Naive thymus-derived CD4-positive, alpha-beta T cell (primary cell): Measurements from ENCODE around the gene SLC34A1. TPM values are rescaled to one million over a fixed set of nuclear protein-coding genes. Genes with fewer than 3 reads are reported as not detected.

Source experiments
- ATAC-seq: fragments of 150-1000 bp; cut with Tn5 transposase; 2 replicates; pipeline ENCODE4 v1.10.0; 2021; ENCODE audit warnings: mild to moderate bottlenecking, moderate library complexity
- CTCF ChIA-PET: fragments of 350-600 bp; sonication (Branson Sonifier 250); formaldehyde crosslinking; loops from one replicate; lab custom pipeline; 2021; ENCODE audit warnings: antibody characterized with exemption; lab: Charles Lee
- POLR2A ChIA-PET: fragments of 350-600 bp; sonication (Branson Sonifier 250); formaldehyde crosslinking; loops from one replicate; lab custom pipeline; 2021; ENCODE audit warnings: antibody characterized with exemption, inconsistent platforms; lab: Charles Lee
- DNase-seq, 9 donors: peaks; one replicate each; pipeline versions ENCODE4 v3.0.0 to v3.0.0-alpha.2; 2020 to 2022; ENCODE audit warnings: mixed read lengths in 1 of 9
- H3K27ac ChIP-seq: one replicate; pipeline ENCODE4 v1.7.0; 2013; ENCODE audit warnings: mild to moderate bottlenecking, low read depth, low read length, moderate library complexity
- H3K27me3 ChIP-seq, 2 donors: one replicate each; pipeline ENCODE4 v1.7.0; 2013; ENCODE audit warnings: low read length in 2 of 2, mild to moderate bottlenecking in 2 of 2, moderate library complexity in 2 of 2; ENCODE audit not compliant: control insufficient read depth in 2 of 2, insufficient read depth in 2 of 2
- H3K36me3 ChIP-seq, 3 experiments: 1 replicate in 2 of 3; 2 replicates in 1 of 3; pipeline ENCODE4 v1.7.0; 2013; ENCODE audit warnings: low read length in 3 of 3, mild to moderate bottlenecking in 3 of 3, moderate library complexity in 1 of 3; ENCODE audit not compliant: insufficient read depth in 3 of 3, control insufficient read depth in 2 of 3
- H3K4me1 ChIP-seq, 2 donors: one replicate each; pipeline ENCODE4 v1.7.0; 2013; ENCODE audit warnings: low read length in 2 of 2, mild to moderate bottlenecking in 2 of 2, moderate library complexity in 1 of 2; ENCODE audit not compliant: control insufficient read depth in 2 of 2, insufficient read depth in 2 of 2
- H3K4me3 ChIP-seq: 2 replicates; pipeline ENCODE4 v1.7.0; 2013; ENCODE audit warnings: mild to moderate bottlenecking, low read length
- H3K9me3 ChIP-seq, 3 experiments: 1 replicate in 2 of 3; 2 replicates in 1 of 3; pipeline ENCODE4 v1.7.0; 2013; ENCODE audit warnings: low read length in 3 of 3; ENCODE audit not compliant: control insufficient read depth in 2 of 3
- H3K27ac Mint-ChIP-seq, 9 donors: one replicate each; pipeline ENCODE4 v1.8.0; 2020 to 2022; ENCODE audit warnings: mixed read lengths in 9 of 9, mild to moderate bottlenecking in 8 of 9, moderate library complexity in 5 of 9, inconsistent platforms in 2 of 9
- H3K27me3 Mint-ChIP-seq, 5 donors: one replicate each; pipeline ENCODE4 v1.8.0; 2021 to 2022; ENCODE audit warnings: mixed read lengths in 5 of 5, mild to moderate bottlenecking in 1 of 5
- H3K36me3 Mint-ChIP-seq, 5 donors: one replicate each; pipeline ENCODE4 v1.8.0; 2020 to 2022; ENCODE audit warnings: mixed read lengths in 5 of 5, mild to moderate bottlenecking in 3 of 5, inconsistent platforms in 1 of 5
- H3K4me1 Mint-ChIP-seq, 7 donors: one replicate each; pipeline ENCODE4 v1.8.0; 2020 to 2022; ENCODE audit warnings: mixed read lengths in 7 of 7, mild to moderate bottlenecking in 3 of 7, inconsistent platforms in 1 of 7
- H3K4me3 Mint-ChIP-seq, 10 donors: one replicate each; pipeline ENCODE4 v1.8.0; 2020 to 2022; ENCODE audit warnings: mild to moderate bottlenecking in 10 of 10, mixed read lengths in 10 of 10, moderate library complexity in 6 of 10, inconsistent platforms in 2 of 10
- H3K9me3 Mint-ChIP-seq, 11 donors: one replicate each; pipeline ENCODE4 v1.8.0; 2020 to 2022; ENCODE audit warnings: mixed read lengths in 11 of 11, mild to moderate bottlenecking in 4 of 11, inconsistent platforms in 1 of 11, moderate library complexity in 1 of 11
- intact Hi-C, 2 donors: fragments of 100-400 bp; cut with micrococcal nuclease; formaldehyde crosslinking; loops; one replicate each; pipeline ENCODE4 v1.15.1; 2023
- polyA plus RNA-seq, 2 donors: library from polyadenylated mRNA; unstranded; fragments of 300-500 nt; fragmentation: Illumina TruSeq; gene quantifications; one replicate each; pipeline ENCODE4 v1.2.3, GENCODE V29; 2021
- total RNA-seq, 6 experiments: library from RNA in 5 of 6; stranded (reverse) in 5 of 6; gene quantifications; 1 replicate in 5 of 6; 2 replicates in 1 of 6; pipeline ENCODE4 v1.2.3 and lab custom pipeline; 2021 to 2026

Gene SLC34A1
- total and polyA plus RNA-seq, 7 experiments from 2014 or later, result 0.27 to 0.29 TPM; not detected in 5

DNA sequence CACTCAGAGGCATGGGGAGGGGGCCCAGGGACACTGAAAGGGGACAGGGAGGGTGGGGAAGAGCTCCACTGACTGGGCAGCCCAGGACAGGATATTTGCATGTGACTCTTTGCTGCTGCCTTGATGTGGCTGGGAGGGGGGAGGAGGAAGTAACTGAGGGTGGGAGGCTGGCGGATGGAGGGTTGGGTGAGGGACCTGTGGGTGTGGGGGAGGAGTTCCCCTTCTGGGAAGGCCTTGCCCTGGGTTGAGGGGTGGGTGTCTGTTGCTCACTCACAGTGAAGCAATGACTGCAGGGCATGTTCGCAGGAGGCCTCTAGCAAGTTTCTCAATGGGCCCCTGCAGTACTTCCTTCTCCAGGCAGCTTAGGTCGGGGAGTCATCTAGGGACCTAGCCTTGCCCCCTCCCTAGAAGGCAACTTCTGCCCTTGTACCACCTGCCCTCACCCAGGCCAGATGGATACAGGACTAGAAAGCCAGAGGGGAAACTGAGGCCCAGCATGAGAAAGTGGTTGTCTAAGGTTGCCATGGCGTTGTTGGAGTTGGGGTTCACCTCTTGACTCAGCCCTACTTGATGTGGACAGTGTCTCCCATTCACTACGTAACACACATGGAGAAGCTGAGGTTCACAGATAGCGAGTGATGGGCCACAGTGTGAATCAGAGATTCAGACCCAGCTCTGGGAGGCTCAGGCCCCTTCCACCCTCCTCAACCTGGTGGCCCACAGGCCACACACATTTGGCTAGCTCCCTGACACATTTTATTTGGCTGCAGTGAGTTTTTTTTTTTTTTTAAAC is 45.2 kb downstream of the SLC34A1 start:
- H3K36me3 Mint-ChIP-seq, result peaks cover 0 to 42% (median 16%) of the 10 kb centered on the region in 5 donors
- Histone ChIP-seq H3K4me1 (peaks cover 61 to 71% of the 10 kb centered on the region in 2 donors), H3K27me3 (no peaks in the 10 kb centered on the region), H3K27ac (peak overlapping the region; percentile 92), H3K9me3 (no peaks in the 10 kb centered on the region), H3K4me3 (peak overlapping the region; percentile 95), H3K36me3 (peaks cover 18 to 36% (median 24%) of the 10 kb centered on the region in 3 experiments)
- peaks cover 42 to 80% (median 68%) of the 10 kb centered on the region in 7 donors for H3K4me1 Mint-ChIP-seq
- DNase-seq (peak; percentile 50 to 90 (median 84)), ATAC-seq (peak; percentile 52)
- intact Hi-C loops, result loop anchor here (1.0 to 10.0 kb wide), 5 partner anchors 16 to 1195 kb away; partner anchors contain the start of genes CLK4 (in 1 of the 2) and RNF44 (in 1 of the 2)
- H3K27me3 Mint-ChIP-seq, result peaks cover 0 to 3% (median 0%) of the 10 kb centered on the region in 5 donors
- ChIA-PET CTCF (interaction anchor here (0.6 to 10.3 kb wide), 9 partner anchors 10 to 262 kb away, joined by 3 to 116 read pairs (median 4); partner anchors contain the start of gene PFN3), POLR2A (interaction anchor here (0.6 to 23.7 kb wide), 9 partner anchors 14 to 943 kb away, joined by 3 to 804 read pairs (median 7); partner anchors contain the start of genes F12, PDLIM7 and PRR7)
- H3K9me3 Mint-ChIP-seq, result peaks cover 0 to 2% (median 0%) of the 10 kb centered on the region in 11 donors
- H3K27ac Mint-ChIP-seq, result peak overlapping the region; percentile 92 to 97 (median 94)
- peak overlapping the region; percentile 87 to 96 (median 94) for H3K4me3 Mint-ChIP-seq

DNA sequence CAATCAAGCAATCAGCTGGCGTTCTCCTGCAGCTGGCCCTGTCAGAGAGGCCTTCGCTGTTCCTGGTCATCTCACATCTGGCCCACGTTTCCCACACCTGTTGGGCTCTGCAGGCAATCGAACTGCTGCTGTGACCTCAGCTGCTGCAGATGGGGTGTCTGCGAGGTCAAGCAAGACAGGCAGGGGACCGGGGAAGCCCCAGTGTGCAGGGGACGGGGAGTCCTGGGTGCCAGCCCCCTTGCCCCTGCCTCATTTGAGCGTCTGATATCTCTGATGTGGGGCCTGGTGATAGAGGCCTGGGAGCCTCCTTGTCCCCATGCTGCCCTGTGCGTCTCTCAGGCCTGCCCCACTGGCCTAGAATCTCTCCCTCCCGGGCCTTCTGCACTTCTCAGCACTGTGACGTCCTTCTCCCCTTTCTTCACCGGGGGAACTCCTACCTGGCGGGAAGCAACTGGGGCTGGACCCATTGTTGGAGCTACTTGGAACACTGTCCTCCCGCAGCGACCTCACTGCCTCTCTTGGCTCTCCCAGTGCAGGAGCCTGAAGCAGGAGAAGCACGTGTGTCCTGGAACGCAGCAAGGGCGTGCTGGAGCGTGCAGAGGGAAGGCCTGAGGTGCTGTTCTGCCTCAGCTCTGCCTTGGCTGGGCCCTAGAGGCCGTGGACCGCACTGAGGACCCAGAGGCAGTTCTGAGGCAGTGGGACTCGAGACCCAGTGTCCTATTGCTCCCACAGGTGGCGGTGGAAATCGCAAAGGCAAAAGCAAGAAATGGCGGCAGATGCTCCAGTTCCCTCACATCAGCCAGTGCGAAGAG is 46.1 kb downstream of the SLC34A1 start:
- H3K36me3 ChIP-seq, result peaks cover 23 to 46% (median 24%) of the 10 kb centered on the region in 3 experiments
- H3K4me3 ChIP-seq, result peak overlapping the region; percentile 95
- Mint-ChIP-seq H3K4me1 (peaks cover 39 to 83% (median 70%) of the 10 kb centered on the region in 7 donors), H3K4me3 (peak overlapping the region; percentile 87 to 96 (median 94)), H3K36me3 (peaks cover 0 to 42% (median 18%) of the 10 kb centered on the region in 5 donors), H3K27ac (peak overlapping the region; percentile 92 to 97 (median 94)), H3K27me3 (peaks cover 0 to 3% (median 0%) of the 10 kb centered on the region in 5 donors), H3K9me3 (peaks cover 0 to 2% (median 0%) of the 10 kb centered on the region in 11 donors)
- peak overlapping the region; percentile 92 for H3K27ac ChIP-seq
- no peaks in the 10 kb centered on the region for H3K27me3 ChIP-seq
- H3K9me3 ChIP-seq, result no peaks in the 10 kb centered on the region
- CTCF ChIA-PET, result interaction anchor here (0.6 to 10.3 kb wide), 8 partner anchors 14 to 263 kb away, joined by 3 to 116 read pairs (median 7); partner anchors contain the start of genes F12, PFN3 and PRR7
- POLR2A ChIA-PET, result interaction anchor here (0.5 to 23.7 kb wide), 7 partner anchors 15 to 699 kb away, joined by 4 to 804 read pairs (median 5); partner anchors contain the start of genes F12 and PRR7
- intact Hi-C loops, result loop anchor here in 1 of 2 donors (10.0 kb wide), 1 partner anchor 1194 kb away; the partner anchor contains the start of gene CLK4
- H3K4me1 ChIP-seq, result peaks cover 65 to 72% of the 10 kb centered on the region in 2 donors
- ATAC-seq (no peak), DNase-seq (no peak)

DNA sequence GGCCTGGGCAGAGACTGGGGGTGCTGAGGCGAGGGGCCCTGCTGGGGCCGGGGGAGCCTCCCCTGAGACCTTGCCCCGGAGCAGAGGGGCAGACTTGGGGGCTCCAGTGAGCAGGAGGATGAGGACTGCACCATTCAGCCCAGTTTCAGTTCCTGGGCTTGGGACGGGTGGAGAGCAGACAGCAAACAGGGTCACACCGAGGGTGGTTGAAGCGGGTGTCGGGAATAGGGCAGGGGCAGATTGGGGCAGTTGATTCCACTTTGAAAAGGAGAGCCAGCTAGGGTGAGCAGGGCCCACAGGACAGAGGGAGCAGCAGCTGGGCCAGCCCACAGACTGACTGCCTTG is 46.7 kb downstream of the SLC34A1 start:
- H3K4me1 Mint-ChIP-seq, result peaks cover 37 to 84% (median 66%) of the 10 kb centered on the region in 7 donors
- Histone ChIP-seq H3K27ac (peak overlapping the region; percentile 92), H3K4me1 (peaks cover 66 to 67% of the 10 kb centered on the region in 2 donors), H3K9me3 (no peaks in the 10 kb centered on the region), H3K36me3 (peaks cover 24 to 51% (median 24%) of the 10 kb centered on the region in 3 experiments), H3K27me3 (no peaks in the 10 kb centered on the region), H3K4me3 (peak overlapping the region; percentile 95)
- peak overlapping the region; percentile 91 to 97 (median 94) for H3K27ac Mint-ChIP-seq
- peak overlapping the region; percentile 87 to 96 (median 94) for H3K4me3 Mint-ChIP-seq
- POLR2A ChIA-PET, result interaction anchor here (1.5 to 23.7 kb wide), 6 partner anchors 9 to 75 kb away, joined by 4 to 804 read pairs (median 92); partner anchors contain the start of genes F12 and PRR7
- CTCF ChIA-PET, result interaction anchor here (1.2 to 10.3 kb wide), 5 partner anchors 14 to 61 kb away, joined by 4 to 116 read pairs (median 37); partner anchors contain the start of genes F12, PFN3 and PRR7
- peaks cover 0 to 2% (median 0%) of the 10 kb centered on the region in 11 donors for H3K9me3 Mint-ChIP-seq
- no peak for ATAC-seq
- no peak for DNase-seq
- H3K36me3 Mint-ChIP-seq, result peaks cover 0 to 43% (median 18%) of the 10 kb centered on the region in 5 donors
- H3K27me3 Mint-ChIP-seq, result peaks cover 0 to 3% (median 0%) of the 10 kb centered on the region in 5 donors
- intact Hi-C loops, result loop anchor here in 1 of 2 donors (10.0 kb wide), 1 partner anchor 1194 kb away; the partner anchor contains the start of gene CLK4

DNA sequence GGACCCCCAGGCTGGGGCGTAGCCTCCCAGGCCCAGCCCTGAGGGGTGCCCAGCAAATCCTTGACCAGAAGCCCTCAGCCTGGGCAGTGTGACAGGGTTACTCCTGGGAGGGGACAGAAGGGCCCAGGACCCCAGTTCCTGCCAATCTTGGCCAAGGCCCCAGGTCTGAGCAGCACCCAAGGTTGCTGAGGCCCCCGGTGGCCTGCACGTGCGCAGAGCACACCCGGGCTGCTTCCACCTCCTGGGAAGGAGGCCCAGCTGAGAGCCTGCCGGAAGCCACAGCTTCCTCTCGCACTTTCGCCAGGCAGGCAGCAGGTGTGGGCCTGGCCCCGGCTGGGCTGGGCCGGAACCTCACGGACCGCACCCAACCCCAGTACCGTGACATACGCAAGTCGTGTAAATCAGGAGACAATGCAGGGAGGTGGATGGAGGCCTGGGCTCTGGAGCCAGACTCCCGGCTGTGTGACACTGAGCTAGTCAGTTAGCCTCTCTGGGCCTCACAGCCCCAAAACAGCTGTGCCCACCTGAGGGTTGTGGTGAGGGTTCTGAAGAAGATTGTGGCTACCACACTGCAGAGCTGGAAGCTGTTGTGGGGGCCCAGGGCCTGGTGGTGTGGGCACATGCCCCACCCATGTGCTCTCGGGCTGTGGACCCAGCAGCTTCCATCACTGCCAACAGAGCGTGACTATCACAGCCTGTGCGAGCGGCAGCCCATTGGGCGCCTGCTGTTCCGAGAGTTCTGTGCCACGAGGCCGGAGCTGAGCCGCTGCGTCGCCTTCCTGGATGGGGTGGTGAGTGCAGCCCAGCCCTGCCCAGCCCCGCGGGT is 47.3 kb downstream of the SLC34A1 start:
- peaks cover 67 to 70% of the 10 kb centered on the region in 2 donors for H3K4me1 ChIP-seq
- Mint-ChIP-seq H3K4me1 (peaks cover 37 to 87% (median 66%) of the 10 kb centered on the region in 7 donors), H3K27me3 (no peaks in the 10 kb centered on the region), H3K36me3 (peaks cover 0 to 43% (median 18%) of the 10 kb centered on the region in 5 donors), H3K4me3 (peak overlapping the region; percentile 87 to 96 (median 94)), H3K9me3 (no peaks in the 10 kb centered on the region), H3K27ac (peak overlapping the region; percentile 91 to 97 (median 94))
- intact Hi-C loops, result loop anchor here in 1 of 2 donors (10.0 kb wide), 1 partner anchor 1193 kb away; the partner anchor contains the start of gene CLK4
- no peaks in the 10 kb centered on the region for H3K9me3 ChIP-seq
- peak overlapping the region; percentile 92 for H3K27ac ChIP-seq
- CTCF ChIA-PET, result interaction anchor here (1.1 to 10.3 kb wide), 9 partner anchors 10 to 69 kb away, joined by 3 to 116 read pairs (median 5); partner anchors contain the start of genes F12, PFN3 and PRR7
- H3K27me3 ChIP-seq, result no peaks in the 10 kb centered on the region
- peak overlapping the region; percentile 95 for H3K4me3 ChIP-seq
- peak; percentile 36 for ATAC-seq
- peaks cover 27 to 57% (median 27%) of the 10 kb centered on the region in 3 experiments for H3K36me3 ChIP-seq
- DNase-seq, result peak; percentile 46 to 77 (median 73)
- POLR2A ChIA-PET, result interaction anchor here (0.8 to 23.7 kb wide), 9 partner anchors 9 to 76 kb away, joined by 3 to 804 read pairs (median 5); partner anchors contain the start of genes F12 and PRR7
